Measurements from ENCODE around the gene RSPH3.
"Not testable (repeated sequence)": the region's sequence is repeated elsewhere in the genome, so short reads cannot be mapped to it uniquely, and the experiment has no call there.

Gene RSPH3

DNA sequence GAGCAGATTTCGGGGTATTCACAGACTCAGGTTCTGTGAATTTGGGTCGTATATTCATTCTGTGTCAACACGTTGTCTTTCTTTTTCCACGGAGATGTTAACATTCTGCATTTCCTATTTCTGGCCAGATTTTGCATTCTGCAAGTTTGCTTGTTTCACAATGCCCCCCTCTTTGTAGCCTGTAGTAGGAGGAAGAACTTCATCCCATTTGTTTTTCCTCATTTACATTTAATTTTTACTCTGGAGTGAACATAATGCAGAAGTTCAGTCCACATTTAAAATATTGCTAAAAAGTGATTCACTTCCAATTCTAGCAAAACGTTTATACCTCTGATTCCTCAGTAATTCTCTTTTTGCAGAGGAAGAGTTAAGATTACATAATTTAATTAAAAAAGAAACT lies 31.8 kb upstream of the RSPH3 start:
- H3K9me3 ChIP-seq = no peaks in the 10 kb centered on the region
- H3K36me3 ChIP-seq = no peaks in the 10 kb centered on the region
- TF ChIP-seq, protein P1, sequence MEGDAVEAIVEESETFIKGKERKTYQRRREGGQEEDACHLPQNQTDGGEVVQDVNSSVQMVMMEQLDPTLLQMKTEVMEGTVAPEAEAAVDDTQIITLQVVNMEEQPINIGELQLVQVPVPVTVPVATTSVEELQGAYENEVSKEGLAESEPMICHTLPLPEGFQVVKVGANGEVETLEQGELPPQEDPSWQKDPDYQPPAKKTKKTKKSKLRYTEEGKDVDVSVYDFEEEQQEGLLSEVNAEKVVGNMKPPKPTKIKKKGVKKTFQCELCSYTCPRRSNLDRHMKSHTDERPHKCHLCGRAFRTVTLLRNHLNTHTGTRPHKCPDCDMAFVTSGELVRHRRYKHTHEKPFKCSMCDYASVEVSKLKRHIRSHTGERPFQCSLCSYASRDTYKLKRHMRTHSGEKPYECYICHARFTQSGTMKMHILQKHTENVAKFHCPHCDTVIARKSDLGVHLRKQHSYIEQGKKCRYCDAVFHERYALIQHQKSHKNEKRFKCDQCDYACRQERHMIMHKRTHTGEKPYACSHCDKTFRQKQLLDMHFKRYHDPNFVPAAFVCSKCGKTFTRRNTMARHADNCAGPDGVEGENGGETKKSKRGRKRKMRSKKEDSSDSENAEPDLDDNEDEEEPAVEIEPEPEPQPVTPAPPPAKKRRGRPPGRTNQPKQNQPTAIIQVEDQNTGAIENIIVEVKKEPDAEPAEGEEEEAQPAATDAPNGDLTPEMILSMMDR (IDR thresholded peaks at IDR 0.05; ENCODE audit: low read depth, low read length) = no peak
- DNase-seq = no peak
- no peak overlapping the region for H3K4me3 ChIP-seq (ENCODE audit: low read depth, low read length)
- H3K4me1 ChIP-seq = no peaks in the 10 kb centered on the region
- peaks cover 46% of the 10 kb centered on the region for H3K27me3 ChIP-seq

DNA sequence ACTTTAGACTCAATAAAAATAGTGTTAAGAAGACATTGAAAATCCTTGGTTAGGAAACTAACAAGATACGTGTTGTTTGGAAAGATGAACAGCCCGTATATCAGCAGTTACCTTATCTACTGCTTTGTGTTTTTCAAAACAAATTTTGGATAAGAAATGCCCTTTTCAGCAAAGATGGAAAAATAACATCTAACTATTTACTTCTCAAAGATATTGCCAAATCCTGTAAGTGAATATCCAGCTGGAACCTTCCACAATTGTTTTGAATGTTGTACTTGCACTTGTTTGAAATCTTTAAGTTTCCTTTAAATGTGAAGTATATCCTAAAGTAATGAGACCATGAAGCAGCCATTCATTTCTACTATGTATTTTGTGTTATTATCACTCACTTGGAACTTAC lies 30.2 kb upstream of the RSPH3 start:
- Histone ChIP-seq H3K36me3 (no peaks in the 10 kb centered on the region), H3K4me1 (no peaks in the 10 kb centered on the region), H3K9me3 (no peaks in the 10 kb centered on the region), H3K27me3 (peaks cover 29% of the 10 kb centered on the region), H3K4me3 (ENCODE audit: low read depth, low read length) (no peak overlapping the region)
- TF ChIP-seq, protein P1 (IDR thresholded peaks at IDR 0.05; ENCODE audit: low read depth, low read length) = no peak
- DNase-seq = no peak

DNA sequence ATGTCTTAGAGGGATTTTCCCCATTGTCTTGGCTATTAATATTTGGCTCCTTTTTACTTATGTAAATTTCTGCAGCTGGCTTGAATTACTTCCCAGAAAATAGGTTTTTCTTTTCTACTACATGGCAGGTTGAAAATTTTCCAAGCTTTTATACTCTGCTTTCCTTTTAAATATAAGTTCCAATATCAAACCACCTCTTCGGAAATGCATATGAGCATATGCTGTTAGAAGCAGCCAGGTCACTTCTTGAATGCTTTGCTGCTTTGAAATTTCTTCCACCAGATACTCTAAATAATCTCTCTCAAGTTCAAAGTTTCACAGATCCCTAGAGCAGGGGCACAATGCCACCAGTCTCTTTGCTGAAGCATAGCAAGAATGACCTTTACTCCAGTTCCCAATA lies 25.2 kb upstream of the RSPH3 start:
- not testable (repeated sequence) for H3K4me3 ChIP-seq (ENCODE audit: low read depth, low read length); H3K9me3 ChIP-seq; DNase-seq; H3K4me1 ChIP-seq; H3K27me3 ChIP-seq; H3K36me3 ChIP-seq

DNA sequence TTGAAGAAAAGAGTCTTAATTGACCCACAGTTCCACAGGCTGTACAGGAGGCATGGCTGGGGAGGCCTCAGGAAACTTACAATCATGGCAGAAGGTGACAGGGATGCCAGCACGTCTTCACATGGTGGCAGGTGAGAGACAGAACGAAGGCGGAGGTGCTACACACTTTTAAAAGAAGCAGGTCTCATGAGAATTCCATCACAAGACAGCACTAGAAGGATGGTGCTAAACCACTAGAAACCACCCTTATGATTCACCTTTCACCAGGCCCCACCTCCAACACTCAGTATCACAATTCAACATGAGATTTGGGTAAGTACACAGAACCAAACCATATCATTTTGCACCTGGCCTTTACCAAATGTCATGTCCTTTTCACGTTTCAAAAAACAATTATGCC lies 23.9 kb upstream of the RSPH3 start:
- no peak for DNase-seq
- TF ChIP-seq, protein P1 (IDR thresholded peaks at IDR 0.05; ENCODE audit: low read depth, low read length) = no peak
- H3K4me3 ChIP-seq (ENCODE audit: low read depth, low read length) = no peak overlapping the region
- H3K27me3 ChIP-seq = peaks cover 6% of the 10 kb centered on the region; the same call in 1 of the 2 replicates
- H3K36me3 ChIP-seq = no peaks in the 10 kb centered on the region
- no peaks in the 10 kb centered on the region for H3K4me1 ChIP-seq
- no peaks in the 10 kb centered on the region for H3K9me3 ChIP-seq

DNA sequence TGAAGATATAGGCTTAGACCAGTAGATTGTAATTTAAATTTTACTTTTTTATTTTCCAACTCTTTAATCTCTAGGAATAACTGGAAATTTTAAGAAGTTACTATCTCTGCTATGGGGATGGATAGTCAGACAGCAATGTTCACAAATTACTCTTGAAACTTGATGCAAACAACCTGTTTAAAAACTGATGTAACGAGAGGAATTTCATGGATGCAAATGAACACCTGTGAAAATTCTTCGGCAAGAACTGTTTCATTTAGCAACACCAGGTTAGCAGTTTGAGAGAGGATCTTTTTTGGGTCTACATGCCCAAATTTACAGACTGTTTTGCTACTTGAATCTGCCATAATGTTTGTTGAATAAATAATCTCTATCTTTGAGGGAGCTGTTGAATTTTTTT lies 20.0 kb upstream of the RSPH3 start:
- H3K4me3 ChIP-seq (ENCODE audit: low read depth, low read length) = no peak overlapping the region
- no peaks in the 10 kb centered on the region for H3K4me1 ChIP-seq
- H3K9me3 ChIP-seq = no peaks in the 10 kb centered on the region
- H3K36me3 ChIP-seq = no peaks in the 10 kb centered on the region
- peaks cover 6% of the 10 kb centered on the region; the same call in 1 of the 2 replicates for H3K27me3 ChIP-seq
- DNase-seq = no peak
- TF ChIP-seq, protein P1 (IDR thresholded peaks at IDR 0.05; ENCODE audit: low read depth, low read length) = no peak

DNA sequence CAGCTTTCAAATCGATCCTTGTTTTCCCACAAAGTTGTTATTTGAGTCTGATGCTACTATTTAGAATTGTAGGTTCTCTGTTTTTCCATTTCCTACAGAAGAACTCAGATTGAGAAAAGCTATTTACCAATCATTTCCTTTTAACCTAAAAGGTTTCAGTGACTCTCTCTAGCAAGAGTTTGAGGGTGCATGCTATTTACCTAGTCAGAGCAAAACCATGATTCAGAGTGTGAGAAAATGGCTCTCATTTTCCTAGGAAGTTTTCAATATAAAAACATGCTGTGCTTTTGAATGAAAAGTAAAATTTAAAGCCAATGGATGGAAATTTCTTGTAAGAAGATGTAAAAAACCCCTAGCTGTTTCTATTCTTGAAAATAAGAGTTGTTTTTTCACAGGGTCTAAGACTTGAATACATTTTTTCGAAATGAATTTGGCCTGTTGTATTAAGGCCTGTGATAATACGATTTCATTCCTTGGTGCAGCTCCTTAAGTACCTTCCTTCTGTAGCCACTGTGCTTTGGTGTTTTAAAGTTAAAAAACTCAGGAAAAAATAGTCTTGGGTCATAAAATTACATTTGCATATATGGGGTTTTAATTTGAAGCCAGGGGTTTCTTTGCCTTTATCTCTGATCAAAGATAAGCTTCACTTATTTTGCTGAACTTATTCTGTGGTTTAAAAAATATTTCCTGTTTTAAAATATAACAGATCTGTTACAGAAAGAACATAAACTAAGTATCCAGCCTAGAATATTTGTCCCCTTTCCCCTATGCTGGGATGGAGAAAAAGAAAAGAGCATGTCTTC lies 18.0 kb upstream of the RSPH3 start:
- no peak for DNase-seq
- Histone ChIP-seq H3K36me3 (no peaks in the 10 kb centered on the region), H3K9me3 (no peaks in the 10 kb centered on the region), H3K27me3 (peaks cover 6% of the 10 kb centered on the region; the same call in 1 of the 2 replicates), H3K4me1 (no peaks in the 10 kb centered on the region), H3K4me3 (ENCODE audit: low read depth, low read length) (no peak overlapping the region)
- TF ChIP-seq, protein P1 (IDR thresholded peaks at IDR 0.05; ENCODE audit: low read depth, low read length) = no peak
